NCI-H524 treated with DMSO at 0.1 percent for 48 hours (cell line): ENCODE results near the gene SETDB2.

Experiments used
- DNase-seq: peaks from one replicate; lab custom pipeline; 2025; lab: John Stamatoyannopoulos, UW

The SETDB2 gene

GRCh38 chr13:49530457-49530856, 86.4 kb downstream of the SETDB2 start:
- DNase-seq = no peak

- no peak for DNase-seq
Measured at GRCh38 chr13:49532593-49532992, 88.5 kb downstream of the SETDB2 start.

- no peak for DNase-seq
Measured at GRCh38 chr13:49533011-49533410, 88.9 kb downstream of the SETDB2 start.

GRCh38 chr13:49533591-49534269, 89.7 kb downstream of the SETDB2 start:
- no peak for DNase-seq

GRCh38 chr13:49536144-49536873, 92.2 kb downstream of the SETDB2 start:
- no peak for DNase-seq

GRCh38 chr13:49538404-49538803, 94.3 kb downstream of the SETDB2 start:
- DNase-seq = no peak

- no peak for DNase-seq
Measured at GRCh38 chr13:49539313-49539712, 95.2 kb downstream of the SETDB2 start.

- DNase-seq = no peak
Measured at GRCh38 chr13:49539746-49540145, 95.7 kb downstream of the SETDB2 start.

GRCh38 chr13:49540552-49540951, 96.5 kb downstream of the SETDB2 start:
- DNase-seq = no peak

GRCh38 chr13:49543656-49544055, 99.6 kb downstream of the SETDB2 start:
- no peak for DNase-seq
